ENCODE data around the gene SLC12A7. TPM values are rescaled to one million over a fixed set of nuclear protein-coding genes. Genes with fewer than 3 reads are reported as not detected.
"Not testable (repeated sequence)": the region's sequence is repeated elsewhere in the genome, so short reads cannot be mapped to it uniquely, and the experiment has no call there.

SLC12A7 gene
- total and polyA plus RNA-seq, 7 donors = 2.3 to 22.0 (median 4.5) TPM

- H3K9me3 ChIP-seq = no peaks in the 10 kb centered on the region
- no peak for TF ChIP-seq CTCF (IDR thresholded peaks at IDR 0.05)
- no peak overlapping the region for H3K27ac ChIP-seq
- peak; percentile 13 to 42 for DNase-seq
- H3K27me3 ChIP-seq (ENCODE audit: insufficient read depth in 3 of 3, low read length in 2 of 3) = peaks cover 0 to 49% (median 0%) of the 10 kb centered on the region in 3 donors
- no peaks in the 10 kb centered on the region for H3K36me3 ChIP-seq (ENCODE audit: insufficient read depth in 1 of 2, low read depth in 1 of 2)
- 79 to 83% (median 83%) methylated on average over 36 to 40 of the region's 40 CpGs for WGBS, 3 donors
- no peak for ATAC-seq
- intact Hi-C loops (cut with DNase I) = no loop called here
- H3K4me3 ChIP-seq = no peak overlapping the region
- H3K4me1 ChIP-seq = no peaks in the 10 kb centered on the region
Observed at GRCh38 chr5:1027631-1028441, 84.0 kb downstream of the SLC12A7 start.

DNA sequence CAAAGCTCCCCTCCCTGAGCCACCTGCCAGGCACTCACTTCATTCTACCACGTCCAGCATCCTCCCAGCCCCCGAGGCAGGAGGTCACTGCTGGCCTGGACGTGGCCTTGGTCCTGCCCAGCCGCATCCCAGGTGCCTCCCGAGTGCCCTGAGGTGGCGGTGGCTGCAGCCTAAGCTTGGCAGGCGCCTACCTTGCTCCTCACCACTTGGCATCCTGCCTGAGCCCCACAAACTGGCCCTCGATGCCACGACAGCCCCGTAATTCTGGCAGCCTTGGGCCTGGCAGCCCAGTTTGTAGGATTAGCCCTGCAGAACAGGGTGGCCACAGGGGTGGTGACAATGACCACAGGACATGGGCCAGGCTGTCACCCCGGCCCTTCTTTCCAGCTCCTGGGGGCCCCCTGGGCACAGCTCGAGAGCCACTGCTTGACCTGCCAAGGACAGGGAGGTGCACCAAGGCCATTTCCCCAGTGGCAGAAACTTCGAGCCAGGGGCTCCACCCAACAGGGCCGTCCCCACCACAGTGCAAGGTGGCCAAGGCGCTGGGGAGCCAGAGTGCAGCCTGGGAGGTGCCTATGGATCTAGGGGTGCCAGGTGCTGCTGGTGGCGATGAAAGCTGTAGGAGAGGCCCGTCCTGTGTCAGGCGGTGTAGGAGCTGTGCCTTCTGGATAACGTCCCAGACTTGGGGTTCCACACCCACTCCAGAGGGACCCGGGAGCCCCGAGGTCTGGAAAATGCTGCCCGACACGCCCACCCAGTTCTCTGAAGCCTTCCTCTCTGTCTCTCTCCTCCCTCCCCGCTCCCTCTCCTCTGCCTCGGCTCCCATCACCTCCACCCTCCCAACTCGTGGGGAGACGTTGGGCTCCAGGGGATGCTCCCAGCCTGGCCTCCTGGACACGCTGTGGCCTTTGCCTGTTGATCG, 84.9 kb downstream of the SLC12A7 start:
- Histone ChIP-seq H3K4me3 (no peak overlapping the region), H3K4me1 (no peaks in the 10 kb centered on the region), H3K9me3 (no peaks in the 10 kb centered on the region), H3K27ac (no peak overlapping the region), H3K27me3 (ENCODE audit: insufficient read depth in 3 of 3, low read length in 2 of 3) (peaks cover 0 to 40% (median 0%) of the 10 kb centered on the region in 3 donors), H3K36me3 (ENCODE audit: insufficient read depth in 1 of 2, low read depth in 1 of 2) (no peaks in the 10 kb centered on the region)
- intact Hi-C loops (cut with DNase I) = no loop called here
- peak in 1 of 2 donors; percentile 22 for DNase-seq
- no peak for TF ChIP-seq CTCF (IDR thresholded peaks at IDR 0.05)
- 71 to 79% (median 72%) methylated on average over 28 to 29 of the region's 29 CpGs for WGBS, 3 donors
- no peak for ATAC-seq

DNA sequence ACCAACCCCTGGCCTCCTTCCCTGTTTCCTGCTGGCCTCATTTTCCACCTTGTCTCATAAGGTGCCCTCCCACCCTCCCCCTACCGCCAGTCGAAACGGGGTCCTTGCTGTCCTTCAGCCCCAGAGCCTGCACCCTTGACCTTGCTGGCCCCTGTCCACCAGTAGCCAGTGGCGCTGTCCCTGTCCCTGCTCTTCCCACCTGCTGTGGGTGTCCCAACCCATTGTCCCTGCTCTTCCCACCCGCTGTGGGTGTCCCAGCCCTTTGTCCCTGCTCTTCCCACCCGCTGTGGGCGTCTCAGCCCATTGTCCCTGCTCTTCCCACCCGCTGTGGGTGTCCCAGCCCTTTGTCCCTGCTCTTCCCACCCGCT, 89.9 kb downstream of the SLC12A7 start:
- H3K27ac ChIP-seq; H3K36me3 ChIP-seq (ENCODE audit: insufficient read depth in 1 of 2, low read depth in 1 of 2); ATAC-seq; H3K4me3 ChIP-seq; intact Hi-C loops (cut with DNase I); H3K27me3 ChIP-seq (ENCODE audit: insufficient read depth in 3 of 3, low read length in 2 of 3); H3K9me3 ChIP-seq; DNase-seq; H3K4me1 ChIP-seq: not testable (repeated sequence)
- WGBS, 3 donors = 67 to 81% (median 76%) methylated on average over 5 to 9 of the region's 9 CpGs

GRCh38 chr5:1021136-1021968, 90.5 kb downstream of the SLC12A7 start:
- no peaks in the 10 kb centered on the region for H3K9me3 ChIP-seq
- 58 to 61% (median 60%) methylated on average over 26 to 29 of the region's 29 CpGs for WGBS, 3 donors

More at GRCh38 chr5:1021136-1021968, 90.5 kb downstream of the SLC12A7 start:
- peak in 1 of 2 donors; percentile 8 for DNase-seq
- Histone ChIP-seq H3K27me3 (ENCODE audit: insufficient read depth in 3 of 3, low read length in 2 of 3) (no peaks in the 10 kb centered on the region), H3K4me1 (no peaks in the 10 kb centered on the region), H3K36me3 (ENCODE audit: insufficient read depth in 1 of 2, low read depth in 1 of 2) (no peaks in the 10 kb centered on the region), H3K27ac (no peak overlapping the region), H3K4me3 (no peak overlapping the region)
- no peak for TF ChIP-seq CTCF (IDR thresholded peaks at IDR 0.05)
- no peak for ATAC-seq
- intact Hi-C loops (cut with DNase I) = no loop called here
